Neural crest cell (in vitro differentiated cells): ENCODE results near the gene SHTN1. TPM values are rescaled to one million over a fixed set of nuclear protein-coding genes. Genes with fewer than 3 reads are reported as not detected.

ENCODE experiments used
- DNase-seq: peaks from one replicate; pipeline ENCODE4 v3.0.0; 2021; ENCODE audit warnings: low read depth, mixed read lengths, low spot score
- H3K27ac Mint-ChIP-seq: one replicate; pipeline ENCODE4 v1.8.0; 2021; ENCODE audit warnings: mild to moderate bottlenecking, mixed read lengths; ENCODE audit not compliant: unreplicated experiment
- H3K27me3 Mint-ChIP-seq: 2 replicates; pipeline ENCODE4 v1.8.0; 2021; ENCODE audit warnings: low read depth, mild to moderate bottlenecking, mixed read lengths
- H3K36me3 Mint-ChIP-seq: 2 replicates; pipeline ENCODE4 v1.8.0; 2021; ENCODE audit warnings: low read depth, mild to moderate bottlenecking, mixed read lengths
- H3K4me1 Mint-ChIP-seq: 2 replicates; pipeline ENCODE4 v1.8.0; 2021; ENCODE audit warnings: mixed read lengths
- H3K4me3 Mint-ChIP-seq: one replicate; pipeline ENCODE4 v1.8.0; 2021; ENCODE audit warnings: mild to moderate bottlenecking, mixed read lengths
- H3K9me3 Mint-ChIP-seq: 2 replicates; pipeline ENCODE4 v1.8.0; 2021; ENCODE audit warnings: mixed read lengths
- total RNA-seq: library from RNA; stranded (reverse); gene quantifications from 2 replicates; pipeline ENCODE4 v1.2.1, GENCODE V29; 2021
- TF ChIP-seq, protein P1 (sequence below): fragments of 200-600 bp; sonication (generic); conservative IDR thresholded peaks from 2 replicates; pipeline ENCODE4 v1.5.0; 2021; ENCODE audit warnings: antibody characterized with exemption, mild to moderate bottlenecking

SHTN1 gene
- total RNA-seq, 1 donor from 2014 or later, result 10.0 TPM

DNA sequence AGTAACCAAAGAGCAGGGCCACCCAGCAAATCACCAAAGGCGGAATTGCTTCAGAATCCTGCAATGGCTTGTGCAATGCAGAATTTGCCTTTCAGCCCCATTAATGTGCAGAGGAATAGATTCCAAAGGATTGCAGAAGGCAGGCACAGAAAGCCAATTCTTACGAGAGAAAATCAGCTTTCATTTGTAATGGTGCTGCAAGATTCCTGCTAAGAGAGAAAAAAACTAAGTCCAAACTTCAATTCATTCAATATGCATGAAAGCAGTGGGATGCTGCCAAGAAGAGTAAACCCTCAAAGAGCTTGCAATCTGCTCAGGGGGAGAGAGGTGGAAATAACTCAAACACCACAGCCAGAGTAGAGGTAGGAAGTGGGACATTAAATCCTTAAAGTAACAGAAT lies 85.3 kb downstream of the SHTN1 start:
- Mint-ChIP-seq H3K27ac (no peak overlapping the region), H3K36me3 (no peaks in the 10 kb centered on the region)

DNA sequence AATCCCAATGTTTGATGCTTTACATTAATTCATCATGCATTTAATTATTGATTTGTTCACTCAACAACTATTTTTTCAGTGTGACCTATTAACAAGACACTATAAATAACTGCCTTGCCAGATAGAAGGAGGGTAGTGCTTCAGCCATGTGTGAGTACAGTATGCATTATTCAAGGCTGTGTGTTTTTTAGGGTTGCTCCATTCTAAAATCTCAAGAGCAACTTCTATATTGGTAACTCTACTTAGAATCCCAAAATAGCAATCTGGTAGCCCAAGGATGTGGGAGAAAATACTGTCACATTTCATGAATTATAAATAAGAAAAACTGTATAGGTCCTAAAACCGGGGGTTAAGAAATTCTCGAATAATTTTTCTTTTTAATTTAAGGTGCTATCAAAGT lies 85.8 kb downstream of the SHTN1 start:
- H3K27ac Mint-ChIP-seq, result no peak overlapping the region
- no peaks in the 10 kb centered on the region for H3K9me3 Mint-ChIP-seq
- no peaks in the 10 kb centered on the region for H3K27me3 Mint-ChIP-seq
- TF ChIP-seq, protein P1, sequence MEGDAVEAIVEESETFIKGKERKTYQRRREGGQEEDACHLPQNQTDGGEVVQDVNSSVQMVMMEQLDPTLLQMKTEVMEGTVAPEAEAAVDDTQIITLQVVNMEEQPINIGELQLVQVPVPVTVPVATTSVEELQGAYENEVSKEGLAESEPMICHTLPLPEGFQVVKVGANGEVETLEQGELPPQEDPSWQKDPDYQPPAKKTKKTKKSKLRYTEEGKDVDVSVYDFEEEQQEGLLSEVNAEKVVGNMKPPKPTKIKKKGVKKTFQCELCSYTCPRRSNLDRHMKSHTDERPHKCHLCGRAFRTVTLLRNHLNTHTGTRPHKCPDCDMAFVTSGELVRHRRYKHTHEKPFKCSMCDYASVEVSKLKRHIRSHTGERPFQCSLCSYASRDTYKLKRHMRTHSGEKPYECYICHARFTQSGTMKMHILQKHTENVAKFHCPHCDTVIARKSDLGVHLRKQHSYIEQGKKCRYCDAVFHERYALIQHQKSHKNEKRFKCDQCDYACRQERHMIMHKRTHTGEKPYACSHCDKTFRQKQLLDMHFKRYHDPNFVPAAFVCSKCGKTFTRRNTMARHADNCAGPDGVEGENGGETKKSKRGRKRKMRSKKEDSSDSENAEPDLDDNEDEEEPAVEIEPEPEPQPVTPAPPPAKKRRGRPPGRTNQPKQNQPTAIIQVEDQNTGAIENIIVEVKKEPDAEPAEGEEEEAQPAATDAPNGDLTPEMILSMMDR, result no peak
- H3K4me1 Mint-ChIP-seq, result no peaks in the 10 kb centered on the region
- H3K36me3 Mint-ChIP-seq, result peaks cover 3% of the 10 kb centered on the region
- DNase-seq, result no peak
- no peak overlapping the region for H3K4me3 Mint-ChIP-seq

More for the DNA sequence above, 85.3 kb downstream of the SHTN1 start:
- DNase-seq, result no peak
- TF ChIP-seq, protein P1, result no peak
- no peaks in the 10 kb centered on the region for H3K27me3 Mint-ChIP-seq
- H3K4me3 Mint-ChIP-seq, result no peak overlapping the region
- no peaks in the 10 kb centered on the region for H3K4me1 Mint-ChIP-seq
- H3K9me3 Mint-ChIP-seq, result no peaks in the 10 kb centered on the region

DNA sequence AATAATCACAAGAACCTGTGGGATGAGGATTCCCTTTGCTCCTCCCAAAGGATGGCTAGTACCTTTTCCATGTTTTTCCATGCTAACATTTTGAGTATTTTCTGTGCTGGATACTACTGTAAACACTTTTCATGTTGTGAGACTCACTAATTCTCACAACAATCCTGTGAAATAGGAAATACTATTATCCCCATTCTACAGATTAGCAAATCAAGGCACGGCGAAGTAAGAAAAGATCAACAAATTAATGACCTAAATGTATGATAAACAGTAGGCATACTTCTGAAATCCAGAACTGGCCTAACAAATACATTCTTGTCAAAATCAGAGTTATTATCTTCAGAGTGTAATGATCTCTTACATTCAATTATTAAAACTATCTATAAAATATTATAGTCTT lies 86.4 kb downstream of the SHTN1 start:
- no peaks in the 10 kb centered on the region for H3K9me3 Mint-ChIP-seq
- H3K4me3 Mint-ChIP-seq, result no peak overlapping the region
- no peak for DNase-seq
- H3K27me3 Mint-ChIP-seq, result no peaks in the 10 kb centered on the region
- peaks cover 3% of the 10 kb centered on the region for H3K36me3 Mint-ChIP-seq
- H3K4me1 Mint-ChIP-seq, result no peaks in the 10 kb centered on the region
- TF ChIP-seq, protein P1, result no peak
- no peak overlapping the region for H3K27ac Mint-ChIP-seq

DNA sequence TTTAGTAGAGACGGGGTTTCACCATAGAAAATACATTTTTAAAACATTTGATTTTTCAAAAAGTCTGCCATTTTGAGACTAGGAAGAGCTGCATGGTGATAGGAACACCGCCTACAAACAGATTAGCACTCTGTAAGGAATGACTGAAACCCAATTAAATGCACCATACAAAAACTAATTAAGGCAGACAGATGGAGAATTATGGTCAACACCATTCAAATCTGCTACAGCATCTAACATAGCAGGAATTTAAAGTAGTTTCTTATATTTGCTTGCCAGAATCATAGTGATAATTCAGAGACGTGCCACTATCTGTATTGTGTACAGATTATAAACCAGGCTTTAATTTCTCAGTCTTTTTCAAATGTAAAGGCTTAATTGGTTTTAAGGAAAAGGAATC lies 87.5 kb downstream of the SHTN1 start:
- TF ChIP-seq, protein P1, result no peak
- peaks cover 3% of the 10 kb centered on the region for H3K36me3 Mint-ChIP-seq
- no peaks in the 10 kb centered on the region for H3K4me1 Mint-ChIP-seq
- no peaks in the 10 kb centered on the region for H3K27me3 Mint-ChIP-seq
- H3K9me3 Mint-ChIP-seq, result no peaks in the 10 kb centered on the region
- H3K4me3 Mint-ChIP-seq, result no peak overlapping the region
- H3K27ac Mint-ChIP-seq, result no peak overlapping the region
- no peak for DNase-seq

DNA sequence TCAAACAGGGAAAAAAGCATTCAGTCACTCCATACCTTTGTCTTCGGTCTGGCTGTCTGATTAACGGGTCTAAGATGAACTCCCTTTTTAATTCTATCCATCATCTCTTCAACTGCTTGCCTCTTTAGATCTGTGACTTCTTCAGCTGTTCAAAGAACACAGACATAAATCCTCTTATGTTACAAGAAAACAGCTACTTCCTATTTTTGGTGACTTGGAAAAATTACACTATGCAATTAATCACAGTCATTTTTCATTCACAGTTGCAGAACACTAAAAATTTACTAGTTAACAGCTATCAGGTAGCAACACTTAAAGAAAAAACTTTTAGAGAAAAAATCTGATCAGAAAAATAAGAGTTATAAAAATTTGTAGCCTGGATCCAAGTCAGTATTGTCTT lies 89.6 kb downstream of the SHTN1 start:
- Mint-ChIP-seq H3K27ac (no peak overlapping the region), H3K27me3 (no peaks in the 10 kb centered on the region), H3K9me3 (no peaks in the 10 kb centered on the region), H3K36me3 (peaks cover 3% of the 10 kb centered on the region), H3K4me1 (peaks cover 8% of the 10 kb centered on the region), H3K4me3 (no peak overlapping the region)
- DNase-seq, result no peak
- TF ChIP-seq, protein P1, result no peak

DNA sequence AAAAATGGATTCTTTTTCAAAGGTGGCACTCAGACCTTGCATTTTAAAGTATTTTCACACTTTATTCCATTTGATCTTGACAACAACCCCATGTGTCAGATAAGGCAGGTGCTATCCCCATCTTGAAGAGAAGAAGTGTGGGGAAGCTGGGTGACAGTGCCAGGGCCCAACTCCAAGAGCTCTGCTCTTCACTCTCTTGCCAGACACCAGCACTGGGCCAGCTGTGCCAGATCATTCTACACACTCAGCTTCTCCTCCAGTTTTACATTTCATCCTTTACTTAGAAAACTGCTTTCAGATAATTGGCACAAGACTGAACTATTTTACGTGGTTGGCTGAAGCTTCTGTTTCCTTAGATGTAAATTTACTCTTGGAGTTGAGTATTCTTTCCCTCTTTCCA lies 91.3 kb downstream of the SHTN1 start:
- Mint-ChIP-seq H3K27ac (no peak overlapping the region), H3K4me1 (peaks cover 8% of the 10 kb centered on the region), H3K9me3 (no peaks in the 10 kb centered on the region), H3K36me3 (peaks cover 3% of the 10 kb centered on the region), H3K27me3 (no peaks in the 10 kb centered on the region), H3K4me3 (no peak overlapping the region)
- TF ChIP-seq, protein P1, result no peak
- DNase-seq, result no peak
